Neural progenitor cell (in vitro differentiated cells): ENCODE results near the gene ZNF521. TPM values are rescaled to one million over a fixed set of nuclear protein-coding genes. Genes with fewer than 3 reads are reported as not detected.

Source experiments
- DNase-seq: peaks from one replicate; pipeline ENCODE4 v3.0.0-alpha.2; 2016; ENCODE audit warnings: low spot score
- H2AFZ ChIP-seq: fragments of 200-600 bp; sonication (generic); replicated peaks from 2 replicates; pipeline ENCODE4 v1.6.1; 2016; ENCODE audit warnings: antibody characterized with exemption
- H3F3A ChIP-seq: fragments of 200-600 bp; sonication (generic); 2 replicates; pipeline ENCODE4 v1.6.1; 2016; ENCODE audit warnings: antibody characterized with exemption, low read depth
- H3K27ac ChIP-seq: fragments of 200-600 bp; sonication (generic); 2 replicates; pipeline ENCODE4 v1.5.1; 2016; ENCODE audit warnings: mild to moderate bottlenecking
- H3K27me3 ChIP-seq: fragments of 200-600 bp; sonication (generic); 2 replicates; pipeline ENCODE4 v1.6.1; 2016; ENCODE audit warnings: mild to moderate bottlenecking, moderate library complexity
- H3K36me3 ChIP-seq: fragments of 200-600 bp; sonication (generic); 2 replicates; pipeline ENCODE4 v1.5.1; 2016
- H3K4me1 ChIP-seq: fragments of 200-600 bp; sonication (generic); 2 replicates; pipeline ENCODE4 v1.6.1; 2016; ENCODE audit warnings: mixed run types
- H3K4me2 ChIP-seq: fragments of 200-600 bp; sonication (generic); 2 replicates; pipeline ENCODE4 v1.6.1; 2016
- H3K4me3 ChIP-seq: fragments of 200-600 bp; sonication (generic); 2 replicates; pipeline ENCODE4 v1.5.1; 2016
- H3K79me2 ChIP-seq: fragments of 200-600 bp; sonication (generic); 2 replicates; pipeline ENCODE4 v1.6.1; 2016; ENCODE audit warnings: low read depth
- H3K9ac ChIP-seq: fragments of 200-600 bp; sonication (generic); 2 replicates; pipeline ENCODE4 v1.6.1; 2016
- H3K9me3 ChIP-seq: fragments of 200-600 bp; sonication (generic); 2 replicates; pipeline ENCODE4 v1.5.1; 2016; ENCODE audit warnings: low read depth
- H4K20me1 ChIP-seq: fragments of 200-600 bp; sonication (generic); 2 replicates; pipeline ENCODE4 v1.6.1; 2016; ENCODE audit warnings: low read depth
- H3K27ac Mint-ChIP-seq: 3 replicates; pipeline ENCODE4 v1.8.0; 2021; ENCODE audit warnings: mixed read lengths
- H3K27me3 Mint-ChIP-seq: 2 replicates; pipeline ENCODE4 v1.8.0; 2022; ENCODE audit warnings: low read depth, mild to moderate bottlenecking, inconsistent platforms, moderate library complexity, mixed read lengths; ENCODE audit not compliant: insufficient read depth
- H3K36me3 Mint-ChIP-seq: 3 replicates; pipeline ENCODE4 v1.8.0; 2021; ENCODE audit warnings: mixed read lengths
- H3K4me1 Mint-ChIP-seq: 3 replicates; pipeline ENCODE4 v1.8.0; 2021; ENCODE audit warnings: mixed read lengths
- H3K4me3 Mint-ChIP-seq: 3 replicates; pipeline ENCODE4 v1.8.0; 2021; ENCODE audit warnings: mild to moderate bottlenecking, moderate library complexity, mixed read lengths
- H3K9me3 Mint-ChIP-seq: 3 replicates; pipeline ENCODE4 v1.8.0; 2020; ENCODE audit warnings: mixed read lengths
- CTCF ChIP-seq: fragments of 200-600 bp; sonication (generic); IDR thresholded peaks from 2 replicates; pipeline ENCODE4 v1.5.1; 2017; ENCODE audit warnings: antibody characterized with exemption, mild to moderate bottlenecking
- EZH2 ChIP-seq: fragments of 200-600 bp; sonication (generic); IDR thresholded peaks from 2 replicates; pipeline ENCODE4 v1.6.1; 2017; ENCODE audit warnings: antibody characterized with exemption, mild to moderate bottlenecking, moderate library complexity
- EZH2phosphoT487 ChIP-seq: fragments of 200-600 bp; sonication (generic); IDR thresholded peaks from 2 replicates; pipeline ENCODE4 v1.6.1; 2017; ENCODE audit warnings: antibody characterized with exemption
- total RNA-seq: library from RNA; depleted of rRNA; stranded (reverse); fragments of >200 nt; gene quantifications from 2 replicates; pipeline ENCODE4 v1.2.3, GENCODE V29; 2015; ENCODE audit warnings: low replicate concordance

The ZNF521 gene
- total RNA-seq, 1 donor from 2014 or later = 136 TPM

DNA sequence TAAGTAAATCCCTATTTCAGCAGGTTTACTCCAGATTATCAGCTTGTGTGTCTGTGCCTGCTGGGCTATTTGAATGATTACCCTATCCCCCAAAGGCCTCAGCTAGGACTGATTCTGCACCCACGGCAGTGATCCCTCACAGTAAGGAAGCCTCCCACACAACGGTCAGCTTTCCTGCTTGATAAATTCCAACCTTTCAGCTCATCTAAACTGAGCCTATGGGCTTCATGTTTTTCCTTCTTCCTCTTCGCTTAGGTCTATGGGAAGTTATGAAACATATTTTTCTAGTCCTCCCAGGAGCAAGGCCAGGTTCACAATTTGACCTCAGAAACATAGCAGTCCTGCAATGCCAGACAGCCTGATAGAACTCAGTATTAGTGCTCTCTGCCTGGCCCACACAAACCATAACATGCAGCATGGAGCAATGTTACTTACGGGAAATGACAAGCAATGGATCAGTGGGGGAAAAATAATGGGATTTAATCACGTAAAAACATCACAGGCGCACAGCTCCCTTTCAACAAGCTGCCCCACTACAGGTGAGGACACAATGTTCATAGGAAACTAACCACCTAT, 170.9 kb downstream of the ZNF521 start:
- no peak for TF ChIP-seq CTCF
- no peak for TF ChIP-seq EZH2phosphoT487
- TF ChIP-seq EZH2 = no peak
- no peak overlapping the region for H3K27ac Mint-ChIP-seq
- no peak overlapping the region for H3K4me3 Mint-ChIP-seq
- peaks cover 48% of the 10 kb centered on the region for H3K4me1 ChIP-seq
- peaks cover 12% of the 10 kb centered on the region for H3K36me3 Mint-ChIP-seq
- DNase-seq = no peak
- H3K9me3 Mint-ChIP-seq = no peaks in the 10 kb centered on the region
- no peak overlapping the region for H3K9ac ChIP-seq
- peaks cover 88% of the 10 kb centered on the region for H3K79me2 ChIP-seq
- H3F3A ChIP-seq = peaks cover 4% of the 10 kb centered on the region
- peaks cover 60% of the 10 kb centered on the region for H3K4me1 Mint-ChIP-seq
- H2AFZ ChIP-seq = no peak overlapping the region
- H3K4me3 ChIP-seq = no peak overlapping the region
- peak overlapping the region; percentile 1 for H3K27ac ChIP-seq
- no peaks in the 10 kb centered on the region for H3K9me3 ChIP-seq
- no peaks in the 10 kb centered on the region for H3K36me3 ChIP-seq
- H3K27me3 Mint-ChIP-seq = no peaks in the 10 kb centered on the region
- no peaks in the 10 kb centered on the region for H3K27me3 ChIP-seq
- H3K4me2 ChIP-seq = peak overlapping the region; percentile 6
- peaks cover 98% of the 10 kb centered on the region for H4K20me1 ChIP-seq

DNA sequence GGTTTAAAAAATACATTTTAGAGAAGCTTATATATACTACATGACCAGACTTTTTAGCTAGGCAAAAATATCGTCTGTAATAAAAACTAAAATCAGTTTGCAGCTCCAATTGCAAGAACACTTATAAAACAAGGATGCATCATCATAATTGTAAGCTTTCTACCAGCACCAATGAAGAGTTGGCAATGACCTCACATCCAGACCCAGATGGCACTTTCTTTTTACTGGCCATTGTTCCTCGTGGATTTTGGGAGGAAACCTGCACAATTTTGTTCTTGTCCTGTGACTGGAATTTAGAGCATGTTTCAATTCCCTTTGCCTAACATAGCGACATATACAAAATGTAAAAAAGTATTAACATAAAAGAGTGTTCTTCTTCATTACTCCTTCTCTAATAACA, 174.3 kb downstream of the ZNF521 start:
- Histone ChIP-seq H4K20me1 (peaks cover 98% of the 10 kb centered on the region), H3K9me3 (no peaks in the 10 kb centered on the region), H3K9ac (no peak overlapping the region), H3K4me3 (no peak overlapping the region), H3K27me3 (no peaks in the 10 kb centered on the region), H3K4me1 (peaks cover 35% of the 10 kb centered on the region), H3K79me2 (peaks cover 62% of the 10 kb centered on the region), H3K27ac (no peak overlapping the region), H3K36me3 (no peaks in the 10 kb centered on the region), H3F3A (peaks cover 7% of the 10 kb centered on the region), H3K4me2 (no peak overlapping the region), H2AFZ (no peak overlapping the region)
- no peak for DNase-seq
- peaks cover 67% of the 10 kb centered on the region for H3K4me1 Mint-ChIP-seq
- H3K36me3 Mint-ChIP-seq = peaks cover 18% of the 10 kb centered on the region
- no peak overlapping the region for H3K4me3 Mint-ChIP-seq
- H3K27me3 Mint-ChIP-seq = no peaks in the 10 kb centered on the region
- no peaks in the 10 kb centered on the region for H3K9me3 Mint-ChIP-seq
- no peak overlapping the region for H3K27ac Mint-ChIP-seq
- TF ChIP-seq EZH2phosphoT487 (no peak), EZH2 (no peak), CTCF (no peak)

DNA sequence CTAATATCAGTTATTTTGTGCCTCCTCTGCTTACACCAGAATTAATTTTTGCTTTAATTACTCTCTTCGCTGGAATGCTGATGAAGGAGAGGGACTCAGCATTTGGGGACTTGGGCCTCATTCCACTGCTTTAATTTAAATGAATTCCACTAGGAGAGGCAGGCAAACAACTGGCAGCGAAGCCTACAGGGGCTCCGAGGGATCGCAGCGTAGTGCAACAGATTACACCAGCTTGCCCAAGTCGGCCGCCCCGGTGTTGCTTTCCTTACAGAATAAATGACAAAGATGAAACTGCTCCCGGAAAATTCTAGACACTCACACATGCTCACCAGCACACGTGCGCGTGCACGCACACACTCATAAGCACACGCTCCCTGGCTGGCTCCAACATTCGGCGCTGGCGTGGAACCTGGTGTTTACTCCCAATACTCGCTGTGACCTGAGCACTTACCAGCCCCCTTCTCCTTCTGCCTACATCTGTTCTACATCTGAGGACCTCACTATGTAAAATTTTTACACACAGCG, 175.4 kb downstream of the ZNF521 start:
- Histone ChIP-seq H3K4me3 (no peak overlapping the region), H3K9me3 (no peaks in the 10 kb centered on the region), H2AFZ (no peak overlapping the region), H3K4me1 (peaks cover 25% of the 10 kb centered on the region), H3K36me3 (no peaks in the 10 kb centered on the region), H3K79me2 (peaks cover 52% of the 10 kb centered on the region), H4K20me1 (peaks cover 96% of the 10 kb centered on the region), H3K4me2 (no peak overlapping the region), H3K27me3 (no peaks in the 10 kb centered on the region), H3K9ac (no peak overlapping the region), H3K27ac (peak overlapping the region; percentile 32), H3F3A (peaks cover 7% of the 10 kb centered on the region)
- H3K4me3 Mint-ChIP-seq = no peak overlapping the region
- no peak for DNase-seq
- peaks cover 69% of the 10 kb centered on the region for H3K4me1 Mint-ChIP-seq
- no peak overlapping the region for H3K27ac Mint-ChIP-seq
- no peaks in the 10 kb centered on the region for H3K9me3 Mint-ChIP-seq
- H3K36me3 Mint-ChIP-seq = peaks cover 18% of the 10 kb centered on the region
- no peak for TF ChIP-seq CTCF
- TF ChIP-seq EZH2 = no peak
- no peak for TF ChIP-seq EZH2phosphoT487
- no peaks in the 10 kb centered on the region for H3K27me3 Mint-ChIP-seq
